Erythroblast (primary cell): ENCODE data around the gene BTNL8.

Experiments used
- GATA1 ChIP-seq: IDR thresholded peaks from 2 replicates; pipeline ENCODE4 v1.6.1; 2011; ENCODE audit warnings: low read depth, mild to moderate bottlenecking, control low read depth, low read length, moderate library complexity
- POLR2A ChIP-seq: IDR thresholded peaks from 2 replicates; pipeline ENCODE4 v1.6.1; 2011; ENCODE audit warnings: mild to moderate bottlenecking, low read length

- TF ChIP-seq POLR2A (no peak), GATA1 (no peak)
These were observed 2.5 kb downstream of the BTNL8 start for GRCh38 chr5:180901319-180902009.
